ENCODE results near the gene SYNGAP1.
"Not testable (repeated sequence)": the region's sequence is repeated elsewhere in the genome, so short reads cannot be mapped to it uniquely, and the experiment has no call there.

SYNGAP1 gene

GRCh38 chr6:33440649-33441309 is 20.9 kb downstream of the SYNGAP1 start:
- DNase-seq: no peak

GRCh38 chr6:33441457-33441856 is 21.6 kb downstream of the SYNGAP1 start:
- DNase-seq: no peak

- DNase-seq: no peak
Observed at GRCh38 chr6:33442283-33442682, 22.4 kb downstream of the SYNGAP1 start.

GRCh38 chr6:33443025-33443424 is 23.2 kb downstream of the SYNGAP1 start:
- no peak for DNase-seq

GRCh38 chr6:33443619-33444504 is 24.0 kb downstream of the SYNGAP1 start:
- DNase-seq: no peak

GRCh38 chr6:33445119-33445603 is 25.3 kb downstream of the SYNGAP1 start:
- DNase-seq: no peak

- no peak for DNase-seq
Observed at GRCh38 chr6:33446356-33446755, 26.5 kb downstream of the SYNGAP1 start.

- no peak for DNase-seq
Observed at GRCh38 chr6:33450434-33450833, 30.6 kb downstream of the SYNGAP1 start.

- DNase-seq: no peak
Observed at GRCh38 chr6:33451606-33452005, 31.7 kb downstream of the SYNGAP1 start.

GRCh38 chr6:33452496-33452895 is 32.6 kb downstream of the SYNGAP1 start:
- DNase-seq: no peak

GRCh38 chr6:33453393-33454008 is 33.6 kb downstream of the SYNGAP1 start:
- peak in 1 of 2 donors; percentile 12 for DNase-seq

GRCh38 chr6:33454009-33454946 is 34.4 kb downstream of the SYNGAP1 start, which contains the start of gene ZBTB9:
Gene ZBTB9 (plus strand): TSS chr6:33454576. CDS start chr6:33455101, 525 bp downstream.
- peak; percentile 96 to 97 for DNase-seq

GRCh38 chr6:33455051-33455450 is 35.2 kb downstream of the SYNGAP1 start:
- no peak for DNase-seq

GRCh38 chr6:33456156-33456555 is 36.3 kb downstream of the SYNGAP1 start:
- no peak for DNase-seq

GRCh38 chr6:33458676-33459075 is 38.8 kb downstream of the SYNGAP1 start:
- no peak for DNase-seq

GRCh38 chr6:33459226-33459625 is 39.4 kb downstream of the SYNGAP1 start:
- no peak for DNase-seq

- DNase-seq: no peak
Observed at GRCh38 chr6:33466075-33466735, 46.3 kb downstream of the SYNGAP1 start.

GRCh38 chr6:33467091-33467490 is 47.2 kb downstream of the SYNGAP1 start:
- DNase-seq: no peak

- DNase-seq: no peak
Observed at GRCh38 chr6:33469661-33470060, 49.8 kb downstream of the SYNGAP1 start.

GRCh38 chr6:33477864-33478263 is 58.0 kb downstream of the SYNGAP1 start:
- DNase-seq: no peak

- DNase-seq: peak in 1 of 2 donors; percentile 16
Observed at GRCh38 chr6:33481192-33481591, 61.3 kb downstream of the SYNGAP1 start.

- DNase-seq: not testable (repeated sequence)
Observed at GRCh38 chr6:33482620-33483019, 62.8 kb downstream of the SYNGAP1 start.

Data from CD4-positive, alpha-beta T cell treated with Interleukin-1 beta for 1 hour (primary cell).